ENCODE measurements around the gene PDZD7.

The PDZD7 gene

DNA sequence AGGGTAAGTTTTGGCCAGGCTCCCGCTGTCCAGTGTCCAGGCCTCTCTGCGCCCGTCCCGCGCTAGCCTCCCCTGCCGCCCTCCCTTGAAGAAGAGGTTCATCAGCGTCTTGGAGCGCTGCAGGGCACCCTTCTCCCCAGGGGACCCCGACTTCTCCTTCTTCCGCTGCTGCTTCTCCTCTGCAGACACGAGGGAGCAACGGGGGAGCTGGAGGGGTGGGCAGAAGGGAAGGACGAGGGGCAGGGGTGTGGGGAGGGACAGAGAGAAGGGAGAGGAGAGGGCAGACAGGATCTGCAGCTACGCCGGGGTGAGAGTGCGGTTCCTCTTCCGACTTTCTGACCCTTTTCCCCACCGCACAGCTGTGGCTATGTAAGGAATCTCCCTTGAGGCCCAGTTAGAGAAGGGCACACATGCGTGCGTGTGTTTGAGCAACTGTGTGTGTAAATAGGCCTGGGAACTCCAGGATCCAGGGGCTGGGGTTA, 12.8 kb downstream of the PDZD7 start:
- no peak for DNase-seq

DNA sequence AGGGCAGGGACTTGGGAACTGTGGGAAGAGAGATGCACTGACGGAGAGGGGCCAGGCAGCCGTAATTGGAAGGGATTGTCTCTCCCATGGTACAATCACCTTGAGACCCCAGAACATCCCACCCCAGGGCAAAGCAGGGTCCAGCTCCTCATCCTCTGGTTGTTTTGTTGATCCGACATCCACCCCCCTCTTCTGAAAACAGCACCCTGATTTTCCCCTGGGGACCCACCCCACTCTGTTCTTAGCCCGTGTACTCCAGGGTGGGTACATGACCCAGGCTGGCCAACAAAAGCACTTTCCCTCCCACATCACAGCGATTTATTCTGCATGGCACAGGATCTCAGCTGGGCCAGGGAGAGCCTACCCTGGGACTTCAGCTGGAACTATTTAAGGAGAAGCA, 14.1 kb downstream of the PDZD7 start:
- DNase-seq = no peak

DNA sequence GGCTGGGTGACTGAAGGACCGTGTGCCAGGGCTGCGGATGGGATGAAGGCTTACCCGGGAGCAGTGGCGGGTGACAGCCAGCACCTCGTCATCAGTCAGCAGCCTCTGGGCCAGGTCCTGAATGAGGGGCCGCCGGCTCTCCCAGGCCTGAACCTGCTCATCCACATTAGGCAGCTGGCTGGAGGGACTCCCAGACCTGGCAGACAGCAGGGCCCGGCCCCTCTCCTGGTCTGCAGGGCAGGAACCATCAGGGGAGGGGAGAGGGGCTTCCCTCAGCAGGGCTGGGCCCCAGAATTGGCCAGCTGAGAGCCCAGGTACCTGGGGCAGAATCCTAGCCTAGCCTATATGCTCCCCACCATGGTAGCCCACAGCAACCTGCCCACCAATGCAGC, 15.4 kb downstream of the PDZD7 start:
- no peak for DNase-seq

DNA sequence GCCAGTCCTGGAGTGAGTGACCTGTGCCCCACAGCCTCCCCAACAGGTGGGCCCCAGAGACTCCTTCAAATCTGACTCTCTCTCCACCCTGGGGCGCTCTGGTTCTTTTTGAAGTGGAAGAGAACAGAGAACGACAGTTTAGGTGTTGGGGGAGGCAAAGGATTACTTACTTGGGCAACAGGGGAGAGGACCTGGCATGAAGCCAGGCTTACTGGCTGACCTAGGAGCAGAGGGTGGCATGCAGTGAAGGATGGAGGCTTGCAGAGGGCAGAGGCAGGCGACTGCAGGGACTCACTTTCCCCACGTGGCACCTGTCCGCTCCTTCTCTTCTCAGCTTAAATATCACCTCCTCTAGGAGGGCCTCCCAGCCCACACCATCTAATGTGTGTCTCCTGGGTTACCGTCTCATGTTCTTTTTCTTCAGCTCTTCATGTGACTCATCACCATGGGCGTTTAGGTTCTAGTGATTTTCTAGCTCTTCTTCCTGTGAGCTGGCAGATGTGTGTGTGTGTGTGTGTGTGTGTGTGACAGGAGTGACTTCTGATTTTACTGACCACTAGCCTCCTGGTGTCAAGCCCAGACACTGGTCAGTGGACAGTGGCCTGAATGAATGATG, 15.9 kb downstream of the PDZD7 start:
- no peak for DNase-seq

DNA sequence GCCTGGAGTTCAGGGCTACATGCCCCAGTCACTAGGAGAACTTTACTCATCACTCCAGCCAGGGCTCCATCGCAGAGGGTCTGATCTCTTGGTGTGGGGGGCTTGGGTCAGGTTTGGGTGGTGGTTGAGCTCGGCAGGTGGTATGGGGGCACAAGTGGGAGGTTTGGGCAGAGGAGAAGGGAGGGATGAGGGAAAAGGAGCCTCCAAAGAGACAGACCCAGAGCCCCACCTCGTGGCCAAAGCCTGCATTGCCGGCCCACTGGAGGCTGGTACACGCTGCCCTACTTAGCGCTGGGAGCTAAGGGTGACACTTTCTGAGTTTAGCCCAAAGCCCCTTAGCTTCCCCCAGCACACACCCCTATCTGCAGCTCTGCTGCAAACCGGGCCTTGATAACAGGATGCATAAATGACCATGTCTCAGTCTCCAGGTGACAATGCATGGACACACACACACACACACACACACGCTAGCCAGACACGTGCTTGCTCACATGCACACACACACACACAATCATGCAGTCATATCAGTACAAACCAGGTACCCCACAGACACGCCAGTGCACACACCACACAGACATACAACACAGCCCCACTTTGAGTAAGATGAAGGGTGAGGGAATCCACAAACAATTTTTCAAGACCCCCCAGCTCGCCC, 16.6 kb downstream of the PDZD7 start:
- DNase-seq = peak; percentile 4 to 56

DNA sequence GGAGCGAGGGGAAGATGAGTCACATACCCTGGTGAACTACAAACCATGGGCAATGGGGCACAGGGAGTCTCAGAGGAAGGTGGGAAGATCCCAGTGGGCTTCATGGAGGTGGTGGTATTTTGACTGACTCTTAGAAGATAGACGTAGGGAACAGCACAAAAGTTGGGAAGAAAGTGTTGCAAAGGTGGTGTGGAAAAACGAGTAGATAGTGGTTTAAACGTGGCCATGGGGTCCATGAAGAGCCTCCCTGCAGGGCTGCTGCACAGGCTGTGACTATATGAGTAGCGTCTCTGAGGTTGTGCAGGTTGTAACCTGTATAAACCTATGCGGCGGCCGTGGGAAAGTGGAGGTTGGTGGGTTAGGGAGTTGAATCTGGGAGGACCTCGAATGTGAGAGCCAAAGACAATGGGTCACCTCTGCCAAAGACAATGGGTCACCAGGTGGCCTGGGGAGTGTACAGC, 17.5 kb downstream of the PDZD7 start:
- DNase-seq = no peak

DNA sequence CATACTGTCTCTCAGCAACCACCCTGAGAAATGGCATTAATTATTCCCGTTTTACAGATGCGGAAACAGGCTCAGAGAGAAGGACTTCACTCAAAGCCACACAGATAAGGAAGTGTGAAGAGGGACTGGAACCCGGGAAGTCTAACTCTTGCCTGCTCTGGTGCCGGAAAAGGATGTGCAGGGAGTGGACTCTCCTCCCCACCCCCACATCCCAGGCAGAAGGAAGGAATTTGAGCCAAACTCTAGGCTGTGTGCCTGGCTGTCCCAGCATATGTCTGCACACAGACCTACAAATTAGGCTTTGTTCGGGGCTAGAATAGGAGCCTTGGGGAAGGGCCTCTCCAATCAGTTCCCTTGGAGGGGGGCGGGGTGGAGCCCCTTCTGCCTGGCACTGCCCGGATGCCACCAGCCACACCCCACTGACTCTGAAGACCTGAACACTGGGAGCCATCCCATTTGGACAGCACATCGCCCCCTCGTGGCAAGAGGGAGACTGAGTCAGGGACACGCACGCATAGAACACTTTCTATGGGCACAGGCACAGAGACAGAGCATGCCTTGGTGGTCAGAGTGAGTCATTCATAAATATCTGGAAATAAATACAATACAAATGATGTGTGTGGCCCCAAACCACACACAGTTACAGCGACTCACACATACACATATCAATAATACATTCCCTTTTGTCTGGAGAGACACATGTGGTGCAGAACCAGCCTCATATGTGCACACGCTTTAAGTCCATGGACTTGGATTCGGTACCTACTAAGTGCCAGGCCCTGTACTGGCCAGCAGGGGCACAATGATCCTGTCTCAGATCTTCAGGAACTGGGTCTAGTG, 18.2 kb downstream of the PDZD7 start:
- peak in 1 of 2 experiments; percentile 30 for DNase-seq

DNA sequence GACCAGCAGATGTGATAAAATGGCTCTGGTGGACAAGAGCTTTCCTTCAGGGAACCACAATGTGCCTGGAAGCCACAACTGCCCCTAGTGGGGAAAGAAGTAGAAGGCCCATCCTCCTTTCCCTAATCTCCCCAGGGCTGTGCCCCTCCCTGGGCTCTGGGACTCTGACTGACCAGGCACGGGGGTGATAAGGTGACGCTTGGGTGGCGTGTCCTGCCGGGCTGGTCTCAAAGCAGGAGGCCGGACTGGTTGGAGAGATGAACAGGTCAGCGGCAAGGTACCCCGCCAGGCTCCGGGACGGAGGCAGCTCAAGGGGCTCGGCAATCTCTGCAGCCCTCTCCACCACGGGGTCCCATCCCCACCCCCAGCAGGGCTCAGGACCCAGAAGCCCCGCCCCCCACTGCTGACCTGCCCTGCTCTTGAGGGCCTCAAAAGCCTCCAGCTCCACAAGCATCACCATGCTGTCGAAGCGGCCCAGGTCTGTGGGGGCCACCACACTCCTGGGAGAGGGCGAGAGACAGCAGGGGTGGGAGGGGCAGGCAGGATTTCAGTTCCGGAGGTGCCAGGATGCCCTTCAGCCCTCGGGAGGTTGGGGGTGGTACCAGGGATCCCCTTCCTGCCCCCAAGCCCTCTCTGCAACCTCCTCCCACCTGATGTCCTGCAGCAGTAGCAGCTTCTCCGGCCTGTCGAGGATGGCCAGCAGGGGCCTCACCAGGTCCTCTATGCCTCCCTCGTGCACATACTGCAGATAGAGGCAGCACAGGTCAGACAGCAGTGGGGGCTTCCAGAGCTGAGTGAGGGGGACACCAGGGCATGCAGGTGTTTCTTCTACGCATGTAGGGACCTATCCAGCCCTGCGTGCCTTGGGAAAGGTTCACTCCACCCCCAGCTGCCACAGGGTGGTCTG, 19.2 kb downstream of the PDZD7 start:
- DNase-seq = no peak

DNA sequence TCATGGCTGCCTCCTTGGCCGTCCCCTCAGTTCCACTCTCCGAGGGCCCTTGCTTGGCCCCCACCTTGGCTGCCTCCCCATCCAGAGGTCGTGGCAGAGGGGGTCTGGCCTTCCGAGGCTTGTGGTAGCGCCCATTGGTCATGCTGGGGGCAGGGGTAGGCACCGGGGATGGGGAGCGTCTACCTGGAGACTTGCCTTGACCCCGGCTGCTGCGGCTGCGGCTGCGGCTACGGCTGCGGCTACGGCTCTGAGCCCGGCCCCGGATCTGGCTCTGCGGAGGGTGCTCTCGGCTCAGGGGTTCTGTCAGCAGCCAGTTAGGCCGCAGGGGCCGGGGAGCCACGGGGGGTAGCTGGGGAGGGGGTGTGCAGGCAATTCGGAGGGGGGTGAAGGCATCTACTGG, 20.6 kb downstream of the PDZD7 start:
- DNase-seq = no peak

DNA sequence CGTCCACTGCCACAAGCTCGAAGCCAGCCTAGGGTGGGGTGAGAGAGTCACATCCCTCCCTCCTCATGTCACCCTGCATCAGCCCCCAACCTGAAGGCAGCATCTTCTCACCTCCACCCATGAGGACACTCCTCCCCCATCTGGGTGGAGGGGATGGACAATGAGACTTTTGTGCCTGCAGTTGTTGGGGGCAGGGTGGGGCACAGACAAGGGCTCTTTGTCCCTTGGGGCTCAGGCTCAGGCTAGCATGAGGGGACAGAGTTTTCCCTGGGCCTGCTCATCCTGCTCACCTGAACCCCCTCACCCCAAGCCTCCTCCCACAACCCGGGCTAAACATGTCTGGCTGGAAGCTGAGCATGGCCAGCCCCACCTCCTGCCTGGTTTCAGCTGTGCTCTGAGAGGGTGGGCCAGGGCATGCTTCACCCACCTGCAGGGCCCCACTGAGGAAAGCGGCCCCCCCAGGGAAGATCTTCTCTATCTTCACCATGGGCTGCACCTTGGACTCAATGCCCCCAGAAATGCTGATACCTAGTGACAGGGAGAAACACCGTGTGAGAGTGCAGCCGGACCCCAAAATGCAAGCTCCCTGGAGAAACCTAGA, 22.0 kb downstream of the PDZD7 start:
- DNase-seq = no peak

DNA sequence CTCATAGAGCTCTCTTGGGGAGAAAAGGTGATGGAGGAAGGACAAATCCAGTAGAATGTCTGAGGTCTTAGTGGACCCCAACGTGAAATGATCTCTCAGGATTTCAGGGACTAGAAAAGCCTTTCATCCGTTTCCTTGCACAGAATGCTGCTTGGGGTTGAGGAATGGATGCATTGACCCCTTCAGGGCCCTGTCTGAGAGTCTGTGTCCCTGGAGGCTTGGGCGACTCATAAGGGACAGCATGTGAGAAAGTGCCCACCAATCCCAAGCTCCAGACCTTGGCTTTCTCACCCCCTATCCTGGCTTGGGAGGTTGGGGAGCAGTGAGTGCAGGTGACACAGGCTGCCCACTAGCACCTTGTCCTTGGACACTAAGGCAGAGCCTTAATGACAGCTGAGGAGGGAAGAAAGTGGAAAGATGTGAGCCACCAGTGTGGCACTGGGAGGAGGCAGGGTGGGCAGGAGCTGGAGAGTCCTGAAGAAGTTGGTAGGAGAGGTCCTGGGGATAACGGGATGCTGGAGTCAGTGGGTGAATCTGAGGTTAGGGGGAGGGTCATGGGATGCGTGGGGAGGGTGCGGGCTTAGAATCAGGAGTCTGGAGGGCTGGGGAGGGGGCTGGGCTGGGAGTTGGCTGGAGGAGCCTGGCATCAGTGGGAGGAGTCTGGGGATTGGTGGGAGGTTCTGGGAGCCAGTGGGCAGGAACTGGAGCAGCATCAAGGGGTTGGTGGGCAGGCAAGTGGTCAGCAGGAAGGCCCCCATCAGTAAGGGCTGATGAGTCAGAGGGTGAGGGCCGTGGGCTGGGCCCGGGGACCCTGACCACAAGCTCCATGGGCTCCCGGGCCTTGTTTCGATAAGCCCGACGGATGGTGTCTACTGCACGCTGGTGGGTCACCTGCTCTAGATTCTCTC, 22.8 kb downstream of the PDZD7 start:
- no peak for DNase-seq

DNA sequence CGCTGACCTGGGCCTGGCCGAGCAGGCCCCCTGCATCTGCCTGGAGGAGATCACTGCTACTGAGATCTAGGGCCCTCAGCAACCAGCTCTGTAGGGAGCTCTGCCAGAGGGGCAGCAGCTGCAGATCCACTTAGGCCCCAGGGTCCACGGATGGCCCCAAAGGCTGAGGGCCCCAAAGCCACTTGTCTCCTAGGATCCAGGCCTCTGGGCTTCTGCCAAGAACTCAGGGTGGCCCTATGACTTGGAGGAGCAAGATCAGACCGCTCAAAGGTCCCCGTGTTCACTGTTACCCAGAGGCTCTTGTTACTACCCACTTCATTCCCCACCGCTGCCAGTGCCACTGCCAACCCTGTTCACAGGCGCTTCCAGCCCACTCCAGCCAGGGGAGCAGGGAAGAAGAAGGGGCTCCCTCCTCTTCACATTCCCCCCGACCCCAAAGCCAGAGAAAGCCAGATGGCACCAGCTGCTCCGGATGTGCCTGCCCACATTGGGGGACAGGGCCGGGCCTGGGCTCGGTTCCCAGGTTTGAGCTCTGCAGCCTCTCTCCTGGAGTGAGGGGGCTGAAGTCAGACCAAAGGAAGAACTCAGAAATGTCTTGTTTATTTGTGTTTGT, 23.7 kb downstream of the PDZD7 start:
- DNase-seq = no peak

DNA sequence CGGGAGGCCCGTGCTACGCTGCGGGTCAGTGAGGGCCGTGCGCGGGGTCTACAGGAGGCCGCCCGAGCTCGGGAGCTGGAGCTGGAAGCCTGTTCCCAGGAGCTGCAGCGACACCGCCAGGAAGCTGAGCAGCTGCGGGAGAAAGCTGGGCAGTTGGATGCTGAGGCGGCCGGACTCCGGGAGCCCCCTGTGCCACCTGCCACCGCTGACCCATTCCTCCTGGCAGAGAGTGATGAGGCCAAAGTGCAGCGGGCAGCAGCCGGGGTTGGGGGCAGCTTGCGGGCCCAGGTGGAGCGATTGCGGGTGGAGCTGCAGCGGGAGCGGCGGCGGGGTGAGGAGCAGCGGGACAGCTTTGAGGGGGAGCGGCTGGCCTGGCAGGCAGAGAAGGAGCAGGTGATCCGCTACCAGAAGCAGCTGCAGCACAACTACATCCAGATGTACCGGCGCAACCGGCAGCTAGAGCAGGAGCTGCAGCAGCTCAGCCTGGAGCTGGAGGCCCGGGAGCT, 24.3 kb downstream of the PDZD7 start:
- no peak for DNase-seq

DNA sequence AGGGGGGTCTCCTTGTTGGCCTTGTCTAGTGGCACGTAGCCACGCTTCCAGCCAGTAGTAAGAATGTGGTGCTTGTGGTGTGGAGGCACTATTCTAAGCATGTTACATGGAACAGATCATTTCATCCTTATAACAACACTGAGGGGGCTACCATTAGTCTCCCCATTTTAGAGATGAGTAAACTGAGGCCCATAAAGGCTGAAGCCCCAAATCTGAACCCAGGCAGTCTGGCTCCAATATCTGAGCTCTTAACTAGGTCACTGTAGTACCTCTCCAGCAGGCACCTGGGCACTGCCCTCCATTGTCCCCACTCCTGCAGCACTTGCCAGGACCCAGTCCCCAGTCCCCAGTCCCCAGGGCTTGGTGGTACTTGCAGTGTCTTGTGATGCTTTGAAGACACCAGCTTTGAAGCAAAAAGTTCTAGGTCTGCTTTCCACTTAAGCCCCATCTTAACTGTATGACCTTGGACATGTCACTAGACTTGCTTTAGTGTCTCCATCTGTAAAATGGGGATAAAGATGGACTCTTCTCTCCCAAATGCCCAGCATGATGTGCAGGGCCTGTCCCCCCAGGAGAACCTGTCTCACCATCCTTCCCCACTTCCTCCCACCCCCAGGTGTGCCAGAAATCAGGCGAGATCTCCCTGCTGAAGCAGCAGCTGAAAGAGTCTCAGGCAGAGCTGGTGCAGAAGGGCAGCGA, 24.9 kb downstream of the PDZD7 start:
- no peak for DNase-seq

DNA sequence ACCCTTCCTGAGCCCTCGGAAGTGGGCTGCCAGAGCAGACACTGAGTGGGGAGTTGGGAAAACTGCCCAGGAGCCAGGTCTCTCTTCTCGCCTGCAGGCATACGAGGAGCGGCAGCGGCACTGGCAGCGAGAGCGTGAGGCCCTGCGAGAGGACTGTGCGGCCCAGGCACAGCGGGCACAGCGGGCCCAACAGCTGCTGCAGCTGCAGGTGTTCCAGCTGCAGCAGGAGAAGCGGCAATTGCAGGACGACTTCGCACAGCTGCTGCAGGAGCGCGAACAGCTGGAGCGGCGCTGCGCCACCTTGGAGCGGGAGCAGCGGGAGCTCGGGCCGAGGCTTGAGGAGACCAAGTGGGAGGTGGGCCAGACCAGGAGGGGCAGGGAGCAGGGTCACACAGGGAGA, 25.6 kb downstream of the PDZD7 start:
- no peak for DNase-seq

DNA sequence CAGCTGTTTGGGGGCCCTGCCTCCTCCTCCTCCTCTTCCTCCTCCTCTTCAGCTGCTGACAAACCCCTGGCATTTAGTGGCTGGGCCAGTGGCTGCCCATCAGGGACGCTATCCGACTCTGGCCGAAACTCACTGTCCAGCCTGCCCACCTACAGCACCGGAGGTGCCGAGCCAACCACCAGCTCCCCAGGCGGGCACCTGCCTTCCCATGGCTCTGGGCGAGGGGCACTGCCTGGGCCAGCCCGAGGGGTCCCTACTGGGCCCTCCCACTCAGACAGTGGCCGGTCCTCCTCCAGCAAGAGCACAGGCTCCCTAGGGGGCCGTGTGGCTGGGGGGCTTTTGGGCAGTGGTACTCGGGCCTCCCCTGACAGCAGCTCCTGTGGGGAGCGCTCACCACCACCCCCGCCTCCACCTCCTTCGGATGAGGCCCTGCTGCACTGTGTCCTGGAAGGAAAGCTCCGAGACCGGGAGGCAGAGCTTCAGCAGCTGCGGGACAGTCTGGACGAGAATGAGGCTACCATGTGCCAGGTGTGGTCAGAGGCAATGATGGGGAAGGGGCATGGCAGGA, 27.2 kb downstream of the PDZD7 start:
- DNase-seq = no peak

DNA sequence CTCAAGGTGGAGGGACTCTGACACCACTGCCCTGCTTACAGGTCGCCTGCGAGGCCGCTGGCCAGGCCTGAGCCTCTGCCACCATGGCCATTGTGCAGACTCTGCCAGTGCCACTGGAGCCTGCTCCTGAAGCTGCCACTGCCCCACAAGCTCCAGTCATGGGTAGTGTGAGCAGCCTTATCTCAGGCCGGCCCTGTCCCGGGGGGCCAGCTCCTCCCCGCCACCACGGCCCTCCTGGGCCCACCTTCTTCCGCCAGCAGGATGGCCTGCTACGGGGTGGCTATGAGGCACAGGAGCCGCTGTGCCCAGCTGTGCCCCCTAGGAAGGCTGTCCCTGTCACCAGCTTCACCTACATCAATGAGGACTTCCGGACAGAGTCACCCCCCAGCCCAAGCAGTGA, 28.5 kb downstream of the PDZD7 start:
- DNase-seq = no peak

DNA sequence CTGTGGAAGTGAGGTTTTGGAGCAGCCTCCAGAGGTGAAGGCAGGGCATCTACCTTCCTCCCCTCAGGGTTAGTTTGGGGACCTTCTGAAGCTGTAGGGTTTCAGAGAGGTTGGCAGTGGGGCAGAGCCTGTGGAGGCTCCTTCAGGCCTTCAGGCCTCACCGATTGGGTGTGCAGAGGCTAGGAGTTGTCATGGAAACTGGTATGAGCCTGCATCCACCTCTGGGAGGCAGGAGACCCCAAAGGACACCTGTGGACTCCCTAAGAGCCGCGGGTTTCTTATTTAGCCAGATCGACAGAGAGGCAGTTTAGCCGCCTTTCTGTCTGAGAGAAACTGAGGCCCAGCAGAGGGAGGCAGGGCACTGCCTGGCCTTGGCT, 29.3 kb downstream of the PDZD7 start:
- no peak for DNase-seq

DNA sequence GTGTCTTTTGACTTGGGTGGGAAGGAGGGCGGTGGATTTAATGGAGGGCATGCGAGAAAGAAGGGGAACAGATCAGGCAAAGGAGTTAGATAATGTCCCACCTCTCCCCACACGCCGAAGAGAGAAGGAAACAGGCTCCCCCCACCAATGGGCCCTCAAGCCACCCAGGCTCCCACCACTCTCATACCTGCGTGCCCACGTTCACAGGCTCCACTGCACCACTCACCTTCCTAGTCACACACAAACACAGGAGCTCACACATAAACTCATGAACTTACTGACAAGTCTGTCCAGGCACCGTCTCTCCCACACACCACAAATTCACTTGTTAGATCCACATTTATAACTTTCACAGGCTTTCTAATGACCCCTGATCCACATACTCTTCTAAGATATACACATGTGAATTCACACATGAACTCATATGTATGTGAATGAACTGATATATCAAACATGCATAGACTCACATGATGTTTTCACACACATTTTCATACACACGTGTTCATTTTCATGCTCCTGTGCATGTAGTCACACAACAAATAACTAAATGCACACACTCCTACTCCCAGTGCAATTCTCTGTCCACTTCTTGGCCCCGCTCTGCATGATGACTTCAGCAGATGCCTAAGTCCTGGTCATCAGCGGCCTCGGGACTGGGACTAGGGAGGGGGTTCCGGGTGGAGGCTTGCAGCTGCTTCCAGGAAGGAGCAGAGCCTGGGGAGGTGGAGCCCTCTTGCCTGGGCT, 29.8 kb downstream of the PDZD7 start:
- DNase-seq = no peak
